Activated CD8-positive, alpha-beta memory T cell treated with anti-CD3 and anti-CD28 coated beads, Interleukin-2, amount 50 U/mL, for 4 hours (primary cell): ENCODE data around the gene DUSP1.
"Not testable (repeated sequence)": the region's sequence is repeated elsewhere in the genome, so short reads cannot be mapped to it uniquely, and the experiment has no call there.

Source experiments
- DNase-seq: peaks from one replicate; pipeline ENCODE4 v3.0.0-alpha.2; 2020

The DUSP1 gene

DNA sequence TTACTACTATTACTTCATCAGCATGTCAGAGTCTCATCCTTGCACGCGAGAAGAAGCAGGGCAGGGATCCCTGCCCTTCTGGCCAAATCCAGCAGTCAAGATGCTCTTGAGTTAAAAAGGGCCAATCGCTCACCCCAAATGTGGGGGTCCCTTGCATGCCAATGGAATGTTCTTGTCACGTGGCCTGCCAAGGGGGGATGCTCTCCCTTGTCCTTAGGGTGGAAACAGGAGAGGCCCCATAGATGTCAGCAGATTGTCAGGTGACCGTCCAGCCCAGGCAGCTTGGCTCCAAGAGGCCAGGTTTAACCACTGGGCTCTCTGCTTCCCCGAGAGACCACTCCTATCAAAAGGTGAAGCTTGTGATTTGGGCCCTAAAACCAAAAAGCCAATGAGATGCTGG lies 25.3 kb upstream of the DUSP1 start:
- no peak for DNase-seq

DNA sequence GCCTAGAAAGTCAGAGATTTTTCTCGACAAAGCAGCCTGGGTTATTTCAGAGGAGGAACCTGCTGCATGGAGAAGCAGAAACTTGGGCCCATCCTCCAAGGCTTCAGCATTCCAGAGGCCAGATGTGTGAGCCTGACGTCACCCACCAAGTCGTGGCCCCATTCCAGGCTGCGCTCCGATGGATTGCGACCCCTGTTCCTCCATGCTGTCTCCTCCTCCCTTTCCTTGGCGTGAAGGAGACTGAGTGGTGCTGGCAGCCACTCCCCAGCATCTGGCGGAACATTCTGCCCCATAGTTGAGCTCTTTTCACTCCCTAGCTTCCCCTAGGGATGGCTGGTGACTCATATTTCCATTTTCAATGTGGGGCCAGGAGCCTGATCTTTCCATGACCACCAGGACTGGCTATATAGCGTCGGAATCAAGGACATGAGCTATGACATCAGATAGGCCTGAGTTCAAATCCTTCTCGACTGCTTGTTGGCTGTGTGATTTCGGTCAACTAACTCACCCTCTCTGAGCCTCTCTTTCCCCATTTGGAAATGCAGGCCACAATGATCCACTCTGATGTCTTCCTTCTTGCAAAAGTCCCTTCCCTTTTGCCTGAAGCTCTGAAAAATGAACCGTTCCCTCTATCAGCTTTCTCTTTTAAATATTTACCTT lies 24.5 kb upstream of the DUSP1 start:
- DNase-seq = no peak

DNA sequence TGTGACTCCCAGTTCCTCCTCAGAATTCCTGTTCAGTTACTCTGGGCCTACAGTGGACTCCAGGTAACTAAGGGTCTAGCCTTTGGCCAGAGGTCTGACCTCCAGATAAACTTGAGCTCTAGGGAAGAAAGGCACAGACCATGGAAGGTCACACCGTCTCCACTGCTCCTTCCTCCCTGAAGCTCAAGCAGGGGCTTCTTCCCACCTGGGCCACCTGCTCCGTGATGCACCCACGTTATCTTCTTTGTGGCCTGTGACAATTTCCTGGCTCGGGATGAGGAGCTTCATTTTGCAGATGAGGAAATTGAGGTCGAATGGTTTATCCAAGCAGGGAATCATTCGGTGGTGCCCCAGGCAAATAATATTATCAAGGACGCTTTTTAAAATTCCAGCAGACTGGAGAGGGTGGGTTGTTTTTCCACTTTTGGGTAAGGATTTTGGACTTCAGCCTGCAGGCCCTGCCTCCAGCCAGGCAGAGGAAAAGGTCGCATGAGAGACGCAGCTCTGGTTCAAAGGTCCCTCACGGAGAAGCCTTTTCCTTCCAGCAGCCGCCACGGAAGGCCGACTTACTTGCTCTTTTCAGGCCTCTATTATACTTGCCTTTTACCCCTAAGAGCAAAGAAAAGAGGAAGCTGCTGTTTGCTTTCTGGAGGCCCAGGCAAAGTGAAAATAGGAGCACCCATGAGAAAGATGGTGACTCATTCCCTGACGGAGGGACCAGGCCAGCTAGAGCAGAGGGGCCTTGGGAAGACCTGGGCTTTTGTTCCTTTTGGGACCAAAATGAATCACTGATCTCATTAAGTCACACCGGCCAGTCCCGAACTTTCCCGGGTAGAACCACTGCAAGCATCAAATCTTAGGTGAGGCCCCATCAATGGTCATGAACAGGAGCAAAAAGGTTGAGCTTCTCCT lies 22.8 kb upstream of the DUSP1 start:
- no peak for DNase-seq

DNA sequence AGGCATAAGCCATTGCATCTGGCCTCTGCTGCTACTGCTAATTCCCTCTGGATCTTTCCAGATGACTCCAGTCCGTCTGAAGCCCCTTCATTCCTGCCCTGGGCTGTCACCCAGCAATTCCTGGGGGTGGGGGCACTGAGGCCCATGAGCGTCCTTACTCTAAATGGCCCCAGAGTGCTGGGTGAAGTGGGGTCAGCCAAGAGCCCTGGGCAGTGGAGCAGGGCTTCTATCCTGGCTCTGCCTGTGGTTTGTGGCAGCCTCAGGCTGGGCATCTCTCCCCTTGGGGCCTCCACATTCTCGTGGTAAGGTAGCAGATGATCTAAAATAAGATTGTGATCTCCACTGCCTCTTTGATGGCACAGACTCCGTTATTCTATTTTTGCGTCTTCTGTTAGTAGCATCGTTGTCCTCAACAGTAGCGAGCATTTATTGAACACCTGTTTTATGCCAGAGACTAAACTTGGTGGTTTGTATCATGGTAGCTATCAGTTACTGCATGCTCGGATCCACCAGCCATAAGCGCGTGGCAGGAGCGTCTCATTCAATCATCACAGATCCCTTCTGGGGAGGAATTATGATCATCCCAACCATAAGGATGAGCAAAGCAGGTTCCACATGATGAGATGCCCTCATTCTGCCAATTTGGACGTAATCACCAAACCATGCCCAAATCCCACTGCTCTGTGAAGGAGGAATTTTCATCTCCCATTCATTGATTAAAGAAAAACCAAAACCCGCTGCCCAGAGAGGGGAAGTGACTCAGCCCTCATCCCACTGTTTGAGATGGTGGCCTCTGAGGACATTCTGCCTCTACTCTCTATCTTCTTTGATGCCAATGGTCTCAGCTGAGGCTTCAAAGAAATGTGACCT lies 21.9 kb upstream of the DUSP1 start:
- DNase-seq = no peak

DNA sequence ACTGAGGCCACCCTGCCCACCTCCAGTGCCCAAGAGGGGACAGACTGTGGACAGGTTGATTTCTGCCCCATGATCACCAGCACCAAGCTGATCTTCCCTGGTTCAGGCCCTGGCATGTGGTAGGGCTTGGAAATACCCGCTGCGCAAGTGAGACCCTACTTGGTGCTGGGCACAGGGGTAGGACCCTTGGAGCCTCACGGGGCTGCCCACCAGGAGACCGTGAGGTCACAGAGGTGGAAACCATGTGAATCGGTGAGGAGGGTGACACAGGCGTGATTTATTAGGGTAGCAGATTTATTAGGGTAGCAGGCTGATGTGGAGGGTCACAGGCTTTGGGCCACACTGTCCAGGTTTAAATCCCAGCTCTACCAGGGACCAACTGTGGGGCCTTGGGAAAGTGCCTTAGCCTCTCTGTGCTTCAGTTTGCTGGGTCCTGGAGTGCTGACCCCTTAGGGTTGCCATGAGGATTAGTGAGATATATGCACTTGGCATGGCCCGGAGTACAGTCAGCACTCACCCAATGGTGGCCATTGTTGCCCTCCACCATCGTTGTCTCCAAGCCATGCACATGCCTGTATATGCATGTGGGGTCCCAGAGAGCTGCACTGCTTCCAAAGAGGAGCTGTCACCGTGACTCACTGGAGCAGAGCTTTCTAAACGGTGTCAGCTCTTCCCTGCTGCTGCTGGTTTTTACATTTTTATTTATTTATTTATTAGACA lies 20.9 kb upstream of the DUSP1 start:
- DNase-seq = no peak

DNA sequence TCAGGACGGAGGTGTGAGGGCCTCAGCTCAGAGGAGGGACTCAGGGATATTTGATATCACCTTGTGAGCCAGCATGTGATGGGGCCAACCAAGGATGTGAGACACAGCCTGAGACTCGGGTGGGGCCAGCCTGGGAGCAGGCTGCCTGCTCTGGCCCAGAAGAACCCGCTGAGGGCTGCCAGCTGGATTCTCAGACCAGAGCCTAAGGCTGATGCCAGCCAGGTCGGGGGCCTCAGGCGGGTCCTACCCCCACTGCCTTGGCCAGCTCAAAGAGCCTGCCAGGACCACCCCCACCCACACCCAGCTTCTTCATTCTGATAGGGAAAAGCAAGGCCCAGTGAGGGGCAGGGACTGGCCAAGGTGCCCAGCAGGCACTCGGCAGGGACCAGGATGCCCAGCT lies 20.3 kb upstream of the DUSP1 start:
- no peak for DNase-seq

DNA sequence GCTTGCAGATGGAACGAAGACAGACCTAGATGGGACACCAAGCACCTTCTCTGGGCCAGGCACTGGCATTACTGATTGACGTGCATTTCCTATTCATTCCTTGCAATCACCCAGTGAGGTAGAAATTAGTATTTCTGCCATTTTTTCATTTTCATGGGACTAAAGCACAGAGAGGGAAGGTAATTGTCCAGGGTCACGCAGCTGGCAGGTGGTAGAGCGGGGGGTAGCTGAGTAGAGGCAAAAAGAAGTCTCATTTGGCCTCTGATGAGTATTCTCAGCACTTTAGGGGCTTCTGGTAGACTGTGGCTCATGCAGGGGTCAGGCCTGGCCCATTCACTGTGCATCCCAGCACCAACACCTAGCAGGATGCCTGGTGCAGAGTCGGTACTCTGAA lies 19.5 kb upstream of the DUSP1 start:
- DNase-seq = no peak

DNA sequence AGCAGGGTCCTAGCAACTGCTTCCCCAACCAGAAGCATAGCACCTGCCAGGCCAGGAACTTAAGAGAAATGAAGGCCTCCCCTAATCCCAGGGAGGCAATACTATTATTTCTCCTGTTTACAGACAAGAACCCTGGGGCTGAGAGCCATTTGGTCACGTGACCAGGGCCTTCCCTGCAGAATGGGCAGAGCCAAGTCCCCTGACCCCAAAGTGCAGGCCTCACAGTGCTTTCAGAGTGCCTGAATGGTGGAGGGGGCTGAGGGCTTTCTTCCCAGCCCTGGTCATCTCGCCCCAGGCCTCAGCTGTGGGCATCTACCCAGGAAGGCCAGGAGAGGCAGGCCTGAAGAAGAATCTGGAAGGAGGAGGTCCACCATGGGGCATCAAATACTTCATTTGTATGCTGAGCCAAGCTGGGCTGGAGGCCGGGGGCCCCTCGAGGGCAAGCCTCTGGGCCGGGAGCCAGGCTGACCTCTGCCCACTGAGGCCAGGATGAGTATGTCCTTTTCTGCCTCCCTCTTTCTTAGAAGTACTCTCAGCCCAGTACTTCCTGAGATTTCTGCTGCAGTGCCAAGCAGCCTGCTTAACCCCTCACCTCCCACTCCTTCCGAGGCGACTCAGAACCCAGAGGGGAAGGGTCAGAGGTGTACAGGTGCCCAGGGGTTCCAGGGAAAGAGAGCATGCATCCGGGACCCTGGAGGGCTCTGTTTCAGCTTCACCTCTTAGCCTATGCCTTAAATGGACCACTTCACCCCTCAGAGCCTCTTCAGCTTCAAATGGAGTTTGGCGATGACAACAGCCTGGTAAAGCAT lies 18.9 kb upstream of the DUSP1 start:
- no peak for DNase-seq

DNA sequence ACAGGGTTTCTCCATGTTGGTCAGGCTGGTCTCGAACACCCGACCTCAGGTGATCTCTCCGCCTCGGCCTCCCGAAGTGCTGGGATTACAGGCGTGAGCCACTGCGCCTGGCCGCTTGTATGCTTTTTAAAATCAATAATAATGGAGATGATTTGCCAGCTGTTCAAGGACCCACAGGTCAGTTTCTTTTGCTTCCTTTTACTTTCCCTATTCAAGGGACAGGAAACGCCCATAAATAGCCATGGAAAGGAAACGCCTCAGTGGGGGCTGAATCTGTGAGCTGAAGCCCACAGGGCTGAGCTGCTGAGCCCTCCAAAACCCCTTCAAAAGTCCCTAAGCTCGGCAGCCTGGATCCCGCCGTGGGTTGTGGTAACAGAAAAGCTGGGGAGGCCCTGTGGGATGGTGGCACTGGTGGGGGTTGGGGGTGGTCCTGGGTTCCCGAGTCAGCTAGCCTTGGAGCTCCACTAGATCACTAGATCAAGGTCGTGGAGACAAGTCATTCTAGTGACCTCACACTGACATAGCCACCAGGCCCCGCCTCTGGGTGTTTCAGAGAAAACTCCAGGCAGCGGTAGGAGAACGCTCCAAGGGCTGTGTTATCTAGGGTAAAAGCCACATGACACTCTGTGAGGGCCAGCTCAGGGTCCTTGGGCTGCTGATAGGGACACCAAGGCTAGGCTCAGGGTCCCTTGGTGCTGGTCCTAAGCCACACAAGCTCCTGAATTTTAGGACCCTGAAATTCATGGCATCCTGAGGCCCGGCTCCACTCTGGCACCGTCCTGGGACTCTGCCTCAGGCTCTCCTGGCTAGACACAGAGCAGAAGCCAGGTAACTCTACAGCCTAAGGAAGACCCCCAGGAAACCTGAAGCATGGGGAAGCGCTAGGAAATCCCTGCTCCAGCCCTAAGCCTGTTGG lies 18.0 kb upstream of the DUSP1 start:
- no peak for DNase-seq

DNA sequence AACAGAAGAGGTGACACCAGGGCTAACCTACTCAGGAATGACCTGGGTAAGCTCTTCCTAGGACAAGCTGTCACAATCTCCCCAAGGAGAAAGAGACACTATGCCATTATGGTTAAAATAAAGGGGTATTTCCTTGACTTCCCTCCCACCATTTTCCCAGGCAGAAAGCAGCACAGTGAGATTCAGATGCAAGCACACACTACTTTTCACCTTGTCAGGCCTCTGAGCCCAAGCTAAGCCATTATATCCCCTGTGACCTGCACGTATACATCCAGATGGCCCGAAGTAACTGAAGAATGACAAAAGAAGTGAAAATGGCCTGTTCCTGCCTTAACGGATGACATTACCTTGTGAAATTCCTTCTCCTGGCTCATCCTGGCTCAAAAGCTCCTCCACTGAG lies 16.5 kb upstream of the DUSP1 start:
- DNase-seq = not testable (repeated sequence)

DNA sequence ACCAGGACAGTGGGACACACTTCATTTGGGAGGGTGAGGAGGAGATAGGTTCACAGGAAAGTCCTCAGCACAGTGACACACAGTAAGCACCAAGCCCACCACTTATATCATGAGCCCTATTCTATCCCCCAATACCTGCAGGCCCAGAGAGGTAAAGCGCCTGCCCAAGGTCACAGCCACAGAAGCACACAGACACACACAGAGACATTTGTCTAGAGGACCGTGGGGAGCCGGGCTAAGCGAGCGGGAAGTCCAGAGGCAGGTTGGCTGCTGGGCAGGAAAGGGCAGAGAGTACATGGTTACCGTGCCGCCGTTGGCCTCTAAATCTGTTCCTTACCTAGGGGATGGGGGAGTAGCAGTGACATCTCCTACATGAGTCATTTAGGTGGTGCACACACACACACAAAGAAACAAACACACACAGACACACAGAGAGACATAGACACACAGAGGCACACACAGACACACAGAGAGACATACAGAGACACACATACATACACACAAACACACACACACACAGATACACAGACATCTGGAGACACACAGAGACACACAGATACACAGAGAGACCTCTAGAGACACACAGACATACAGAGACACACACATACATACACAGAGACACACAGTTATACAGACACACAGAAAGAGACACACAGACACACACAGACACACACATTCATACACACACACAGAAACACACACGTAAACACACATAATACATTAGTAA lies 15.9 kb upstream of the DUSP1 start:
- no peak for DNase-seq

DNA sequence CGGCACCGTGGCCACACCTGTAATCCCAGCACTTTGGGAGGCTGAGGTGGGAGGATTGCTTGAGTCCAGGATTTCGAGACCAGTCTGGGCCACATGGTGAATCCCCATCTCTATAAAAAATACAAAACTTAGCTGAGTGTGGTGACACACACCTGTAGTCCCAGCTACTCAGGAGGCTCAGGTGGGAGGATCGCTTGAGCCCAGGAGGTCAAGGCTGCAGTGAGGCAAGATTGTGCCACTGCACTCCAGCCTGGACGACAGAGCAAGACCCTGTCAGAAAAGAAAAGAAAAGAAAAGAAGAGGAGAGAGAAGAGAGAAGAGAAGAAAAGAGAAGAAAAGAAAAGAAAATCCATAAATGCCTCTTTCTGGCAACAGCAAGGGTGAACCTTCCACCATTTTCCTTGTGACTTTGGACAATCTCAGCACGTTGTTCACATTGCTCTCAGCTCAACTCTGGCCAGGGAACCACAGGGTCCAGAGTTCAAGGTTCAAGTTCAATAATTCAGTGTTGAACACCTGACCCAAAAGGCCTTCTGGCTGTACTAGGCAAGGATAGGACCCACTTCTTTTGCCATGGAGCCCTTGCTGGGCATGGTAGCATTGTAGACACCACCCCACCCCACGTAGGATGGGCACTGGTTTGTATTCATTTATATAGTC lies 14.6 kb upstream of the DUSP1 start:
- DNase-seq = no peak

DNA sequence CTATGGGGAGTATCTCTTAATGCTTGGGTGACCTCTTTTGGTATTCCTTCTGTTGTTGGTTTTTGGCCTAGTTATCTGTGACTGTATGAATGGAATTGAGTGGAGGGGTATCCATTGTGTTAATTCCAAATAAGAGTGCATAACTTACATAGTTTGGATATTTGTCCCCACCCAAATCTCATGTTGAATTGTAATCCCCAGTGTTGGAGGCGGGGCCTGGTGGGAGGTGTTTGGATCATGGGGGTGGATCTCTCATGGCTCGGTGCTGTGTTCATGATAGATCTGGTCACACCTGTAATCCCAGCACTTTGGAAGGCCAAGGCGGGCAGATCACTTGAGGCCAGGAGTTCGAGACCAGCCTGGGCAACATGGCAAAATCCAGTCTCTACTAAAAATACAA lies 13.2 kb upstream of the DUSP1 start:
- not testable (repeated sequence) for DNase-seq

DNA sequence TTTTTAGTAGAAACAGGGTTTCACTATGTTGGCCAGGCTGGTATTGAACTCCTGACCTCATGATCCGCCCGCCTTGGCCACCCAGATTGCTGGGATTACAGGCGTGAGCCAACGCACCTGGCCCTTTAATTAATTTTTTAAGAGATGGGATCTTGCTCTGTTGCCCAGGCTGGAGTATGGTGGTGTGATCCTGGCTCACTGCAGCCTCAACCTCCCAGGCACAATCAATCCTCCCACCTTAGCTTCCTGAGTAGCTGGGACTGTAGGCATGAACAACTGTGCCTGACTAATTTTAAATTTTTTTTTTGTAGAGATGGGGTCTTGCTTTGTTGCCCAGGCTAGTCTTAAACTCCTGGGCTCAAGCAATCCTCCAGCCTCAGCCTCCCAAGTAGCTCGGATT lies 12.3 kb upstream of the DUSP1 start:
- not testable (repeated sequence) for DNase-seq

DNA sequence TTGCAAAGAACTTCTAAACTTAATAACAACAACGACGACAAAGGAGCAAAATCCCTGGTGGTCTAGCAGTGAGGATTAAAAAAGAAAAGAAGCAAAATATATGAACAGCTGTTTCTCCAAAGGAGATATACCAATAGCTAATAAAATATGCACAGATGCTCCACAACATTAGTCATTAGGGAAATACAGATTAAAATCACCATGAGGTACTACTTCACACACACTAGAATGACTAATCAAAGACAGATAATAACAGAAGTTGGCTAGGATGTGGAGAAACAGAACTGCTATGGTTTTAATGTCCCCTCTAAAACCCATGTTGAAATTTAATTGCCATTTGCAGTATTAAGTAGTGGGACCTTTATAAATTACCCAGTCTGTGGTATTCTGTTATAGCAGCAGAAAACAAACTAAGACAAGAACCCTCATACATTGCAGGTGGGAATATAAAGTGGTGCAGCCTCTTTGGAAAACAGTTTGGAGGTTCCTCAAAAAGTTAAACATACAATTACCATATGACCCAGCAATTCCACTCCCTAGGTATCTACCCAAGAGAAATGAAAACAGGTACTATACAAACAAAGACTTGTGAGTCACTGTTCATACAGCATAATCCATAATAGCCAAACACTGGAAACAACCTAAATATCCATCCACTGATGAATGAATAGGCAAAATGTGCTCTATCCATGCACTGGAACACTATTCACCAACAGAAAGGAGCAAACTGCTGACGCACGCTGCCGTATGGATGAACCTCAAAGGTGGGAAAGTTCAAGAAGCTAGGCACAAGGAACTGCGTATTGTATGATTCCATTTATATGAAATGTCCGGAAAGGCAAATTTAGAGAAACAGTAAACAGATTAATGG lies 11.4 kb upstream of the DUSP1 start:
- DNase-seq = no peak

DNA sequence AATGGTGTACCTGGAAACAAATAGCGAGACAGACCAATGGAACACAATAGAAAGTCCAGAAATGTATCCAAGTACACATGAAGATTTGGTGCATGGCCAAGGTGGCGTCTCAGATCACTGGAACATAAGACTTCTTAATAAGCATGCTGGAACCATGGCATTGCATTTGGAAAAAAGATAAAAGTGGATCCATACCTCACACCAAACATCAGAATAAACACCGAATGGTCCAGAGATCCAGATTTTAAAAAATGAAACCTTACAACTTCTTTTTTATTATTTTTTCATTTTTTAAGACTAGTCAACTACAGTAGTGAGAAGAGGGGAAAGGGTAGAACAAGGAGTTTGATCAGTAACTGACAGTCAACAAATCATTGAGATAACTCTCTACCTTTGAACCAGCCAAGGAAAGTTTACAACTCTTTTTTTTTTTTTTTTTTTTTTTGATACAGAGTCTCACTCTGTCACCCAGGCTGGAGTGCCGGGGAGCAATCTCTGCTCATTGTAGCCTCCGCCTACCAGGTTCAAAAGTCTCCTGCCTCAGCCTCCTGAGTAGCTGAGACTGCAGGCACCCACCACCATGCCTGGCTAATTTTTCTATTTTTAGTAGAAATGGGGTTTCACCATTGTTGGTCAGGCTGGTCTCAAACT lies 8.8 kb upstream of the DUSP1 start:
- DNase-seq = no peak

DNA sequence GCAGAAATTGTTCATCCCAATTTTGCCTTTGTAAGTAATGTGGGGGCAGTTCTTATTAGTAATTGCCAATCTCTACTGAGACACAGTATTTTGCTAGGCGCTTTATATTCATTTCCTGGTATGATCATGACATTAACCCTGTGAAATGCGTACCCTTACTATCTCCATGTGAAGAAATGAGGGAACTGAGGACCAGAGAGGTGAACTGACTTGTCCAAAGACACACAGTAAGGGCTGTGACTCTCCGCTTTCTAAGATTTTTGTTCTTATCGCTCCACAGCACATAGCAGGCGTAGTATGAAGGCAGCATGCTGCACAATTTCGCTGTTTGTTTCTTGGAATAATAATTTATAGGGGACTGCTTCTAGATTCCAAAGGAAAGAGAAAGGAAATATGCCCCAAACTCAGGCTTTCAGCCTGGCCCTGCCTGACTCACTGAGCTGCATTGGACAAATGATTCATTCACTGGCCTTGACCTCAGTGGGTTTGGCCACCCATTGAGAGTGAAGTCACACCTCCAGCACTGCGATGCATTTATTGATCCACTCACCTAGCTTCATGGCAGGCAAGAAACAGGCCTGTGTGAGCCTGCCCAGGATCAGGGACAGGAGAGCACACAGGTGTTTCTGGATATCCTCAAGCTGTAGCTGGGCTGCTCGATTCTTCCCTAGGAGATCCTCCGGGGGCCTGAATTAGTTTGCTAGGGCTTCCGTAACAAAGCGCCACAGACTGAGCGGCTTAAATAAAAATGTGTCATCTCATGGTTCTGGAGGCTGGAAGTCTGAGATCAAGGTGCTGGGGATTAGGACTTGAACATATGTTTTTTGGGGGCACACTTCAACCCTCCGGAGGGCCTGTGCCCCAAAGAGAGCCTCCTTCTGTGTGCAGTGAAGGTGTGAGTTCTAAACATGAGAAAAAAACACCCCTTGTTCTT lies 7.2 kb upstream of the DUSP1 start:
- no peak for DNase-seq
